Endothelial cell of umbilical vein (primary cell): ENCODE data around the gene TGFBR3. TPM values are rescaled to one million over a fixed set of nuclear protein-coding genes. Genes with fewer than 3 reads are reported as not detected.

Experiments
- BruUV-seq: library from RNA; stranded (reverse); fragments of 400-500 nt; replicated peaks from 2 replicates; lab custom pipeline; 2021; lab: Mats Ljungman, UMichigan
- CTCF ChIA-PET: fragments of 300-600, 350-600 bp; sonication (Branson Sonifier 250); formaldehyde crosslinking; loops from one replicate; lab custom pipeline; 2021; ENCODE audit warnings: antibody characterized with exemption, inconsistent platforms; lab: Charles Lee
- POLR2A ChIA-PET: fragments of 300-600, 350-600 bp; sonication (Branson Sonifier 250); formaldehyde crosslinking; loops from one replicate; lab custom pipeline; 2021; ENCODE audit warnings: antibody characterized with exemption, inconsistent platforms; lab: Charles Lee
- DNase-seq: peaks from one replicate; pipeline ENCODE4 v3.0.0-alpha.2; 2011; ENCODE audit warnings: low read depth, low spot score
- FAIRE-seq: peaks from 2 replicates; lab custom pipeline; 2011; peaks lifted over from hg19 to GRCh38; lab: Jason Lieb, UNC
- H2AFZ ChIP-seq: 2 replicates; pipeline ENCODE4 v1.6.0; 2012; ENCODE audit warnings: low read depth, low read length, control low read depth, inconsistent platforms
- H3K27ac ChIP-seq: 2 replicates; pipeline ENCODE4 v1.5.1; 2011; ENCODE audit warnings: low read depth, mild to moderate bottlenecking, control low read depth, low read length, moderate library complexity; ENCODE audit not compliant: insufficient read depth
- H3K27me3 ChIP-seq, 2 experiments: 2 replicates each; pipeline versions ENCODE4 v1.6.0 to v1.6.1; 2011; ENCODE audit warnings: low read length in 2 of 2, mixed read lengths in 1 of 2; ENCODE audit not compliant: control insufficient read depth in 2 of 2, insufficient read depth in 2 of 2
- H3K36me3 ChIP-seq, 2 experiments: 2 replicates in 1 of 2; 3 replicates in 1 of 2; pipeline ENCODE4 v1.5.1; 2011; ENCODE audit warnings: low read length in 2 of 2, mild to moderate bottlenecking in 1 of 2, moderate library complexity in 1 of 2; ENCODE audit not compliant: control insufficient read depth in 2 of 2, insufficient read depth in 2 of 2; ENCODE audit errors: extremely low read depth in 1 of 2
- H3K4me1 ChIP-seq: 3 replicates; pipeline ENCODE4 v1.5.1; 2011; ENCODE audit warnings: mild to moderate bottlenecking, low read length; ENCODE audit not compliant: control insufficient read depth, insufficient read depth; ENCODE audit errors: extremely low read depth
- H3K4me2 ChIP-seq: 2 replicates; pipeline ENCODE4 v1.6.1; 2011; ENCODE audit warnings: low read length, control low read depth, mixed read lengths; ENCODE audit not compliant: insufficient read depth
- H3K4me3 ChIP-seq, 3 experiments: fragments of 200-600 bp in 1 of 3; sonication (generic), shearing (Covaris generic) in 1 of 3; replicated peaks in 1 of 3; 2 replicates each; pipeline ENCODE4 v1.5.1; 2011 to 2016; ENCODE audit warnings: control low read depth in 3 of 3, low read length in 3 of 3, mild to moderate bottlenecking in 2 of 3, inconsistent platforms in 1 of 3, low read depth in 1 of 3, moderate library complexity in 1 of 3; ENCODE audit not compliant: insufficient read depth in 1 of 3
- H3K79me2 ChIP-seq: 2 replicates; pipeline ENCODE4 v1.6.0; 2012; ENCODE audit warnings: low read length, inconsistent platforms; ENCODE audit not compliant: control insufficient read depth, insufficient read depth
- H3K9ac ChIP-seq: replicated peaks from 2 replicates; pipeline ENCODE3; 2011; ENCODE audit warnings: low read length, control low read depth; ENCODE audit not compliant: insufficient read depth; ENCODE audit errors: extremely low read depth
- H3K9me1 ChIP-seq: replicated peaks from 3 replicates; pipeline ENCODE4 v1.6.0; 2011; ENCODE audit warnings: mild to moderate bottlenecking, low read length; ENCODE audit not compliant: control insufficient read depth, insufficient read depth; ENCODE audit errors: extremely low read depth
- H3K9me3 ChIP-seq: replicated peaks from 2 replicates; pipeline ENCODE4 v1.5.1; 2012; ENCODE audit warnings: low read length, inconsistent platforms; ENCODE audit not compliant: control insufficient read depth, insufficient read depth
- H4K20me1 ChIP-seq: replicated peaks from 2 replicates; pipeline ENCODE3; 2011; ENCODE audit warnings: mild to moderate bottlenecking, low read length; ENCODE audit not compliant: control insufficient read depth, insufficient read depth; ENCODE audit errors: extremely low read depth
- EZH2 ChIP-seq: IDR thresholded peaks from 2 replicates; pipeline ENCODE4 v1.6.1; 2012; ENCODE audit warnings: borderline replicate concordance, low read depth, mild to moderate bottlenecking, moderate library complexity, low read length, inconsistent platforms; ENCODE audit not compliant: severe bottlenecking
- FOS ChIP-seq: IDR thresholded peaks from 2 replicates; pipeline ENCODE4 v1.6.1; 2011; ENCODE audit warnings: mild to moderate bottlenecking, low read length, moderate library complexity, borderline replicate concordance; ENCODE audit not compliant: insufficient read depth
- GATA2 ChIP-seq: IDR thresholded peaks from 2 replicates; pipeline ENCODE4 v1.7.0; 2011; ENCODE audit warnings: low read depth, mild to moderate bottlenecking, moderate library complexity, mixed read lengths, low read length; ENCODE audit not compliant: insufficient read length, insufficient read depth
- JUN ChIP-seq: IDR thresholded peaks from 2 replicates; pipeline ENCODE4 v1.6.1; 2011; ENCODE audit warnings: borderline replicate concordance, low read depth; ENCODE audit not compliant: insufficient read length, insufficient read depth
- MYC ChIP-seq: IDR thresholded peaks from one replicate; pipeline ENCODE4 v1.6.1; 2011; ENCODE audit warnings: mild to moderate bottlenecking, low read depth, low read length
- POLR2A ChIP-seq: IDR thresholded peaks from 2 replicates; pipeline ENCODE4 v1.6.1; 2012; ENCODE audit warnings: low read depth, mild to moderate bottlenecking, control low read depth, low read length
- POLR2AphosphoS5 ChIP-seq: IDR thresholded peaks from 2 replicates; pipeline ENCODE4 v1.6.1; 2012; ENCODE audit warnings: low read depth, mild to moderate bottlenecking, control low read depth, low read length, moderate library complexity; ENCODE audit not compliant: insufficient read depth
- dilution Hi-C: fragments of 300-500 bp; cut with MboI; formaldehyde crosslinking; loops from one replicate; pipeline ENCODE4 v1.15.0; 2019; ENCODE audit warnings: low sequenced_read_pairs; ENCODE audit not compliant: extremely low pct_ligation_motif_present
- intact Hi-C: fragments of 100-400 bp; cut with micrococcal nuclease; formaldehyde crosslinking; loops from one replicate; pipeline ENCODE4 v1.10.0; 2022
- polyA plus RNA-seq, 4 experiments: library from polyadenylated mRNA; depleted of rRNA in 3 of 4; stranded (reverse) in 3 of 4; unstranded in 1 of 4; fragments of >200 nt; gene quantifications; 2 replicates each; pipeline versions ENCODE4 v1.2.1 to v1.2.3, GENCODE V29; 2011 to 2012; ENCODE audit warnings: missing spikeins in 1 of 4
- total RNA-seq: library from RNA; stranded (reverse); gene quantifications from 2 replicates; pipeline ENCODE4 v1.2.3, GENCODE V29; 2021
- TF ChIP-seq, protein P1 (sequence below): IDR thresholded peaks from 2 replicates; pipeline ENCODE4 v1.6.1; 2011; ENCODE audit not compliant: insufficient read depth, insufficient read length
- TF ChIP-seq, protein P2 (sequence below), 2 donors: IDR thresholded peaks; 1 replicate in 1 of 2; 2 replicates in 1 of 2; pipeline ENCODE4 v1.5.1; 2011; ENCODE audit warnings: low read length in 2 of 2, mild to moderate bottlenecking in 2 of 2, moderate library complexity in 2 of 2, control low read depth in 1 of 2, inconsistent platforms in 1 of 2, low read depth in 1 of 2; ENCODE audit not compliant: insufficient read depth in 1 of 2; ENCODE audit errors: extremely low read depth in 1 of 2

TGFBR3 gene
- total and polyA plus RNA-seq, 2 donors (not counting 3 experiments of a cell fraction or from before 2014, with no cell fraction given): 8.0 to 13.4 TPM

DNA sequence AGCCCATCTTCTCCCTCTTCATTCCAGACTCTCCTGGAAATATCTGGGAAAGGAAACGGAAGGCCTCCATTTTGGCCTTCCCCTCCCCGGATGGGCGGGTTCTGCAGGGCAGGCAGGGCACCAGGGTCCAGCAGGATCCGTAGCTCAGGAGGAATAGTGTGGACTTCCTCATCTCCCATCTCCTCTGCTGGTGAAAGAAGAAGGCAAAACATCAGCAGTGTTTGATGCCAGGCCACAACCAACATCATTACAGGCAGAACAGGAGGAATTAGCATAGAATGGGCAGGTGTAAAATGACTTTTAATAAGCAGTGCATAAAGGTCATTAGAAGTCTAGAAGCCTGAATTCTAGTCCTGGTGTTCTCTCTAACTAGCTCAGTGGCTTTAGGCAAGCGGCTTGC, 165.9 kb downstream of the TGFBR3 start:
- no peak for TF ChIP-seq POLR2A
- TF ChIP-seq, protein P1, sequence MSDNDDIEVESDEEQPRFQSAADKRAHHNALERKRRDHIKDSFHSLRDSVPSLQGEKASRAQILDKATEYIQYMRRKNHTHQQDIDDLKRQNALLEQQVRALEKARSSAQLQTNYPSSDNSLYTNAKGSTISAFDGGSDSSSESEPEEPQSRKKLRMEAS: no peak
- no peak for TF ChIP-seq FOS
- no peak for TF ChIP-seq JUN
- no peak for TF ChIP-seq EZH2
- no peak for TF ChIP-seq POLR2AphosphoS5
- no peak for TF ChIP-seq GATA2
- TF ChIP-seq, protein P2, sequence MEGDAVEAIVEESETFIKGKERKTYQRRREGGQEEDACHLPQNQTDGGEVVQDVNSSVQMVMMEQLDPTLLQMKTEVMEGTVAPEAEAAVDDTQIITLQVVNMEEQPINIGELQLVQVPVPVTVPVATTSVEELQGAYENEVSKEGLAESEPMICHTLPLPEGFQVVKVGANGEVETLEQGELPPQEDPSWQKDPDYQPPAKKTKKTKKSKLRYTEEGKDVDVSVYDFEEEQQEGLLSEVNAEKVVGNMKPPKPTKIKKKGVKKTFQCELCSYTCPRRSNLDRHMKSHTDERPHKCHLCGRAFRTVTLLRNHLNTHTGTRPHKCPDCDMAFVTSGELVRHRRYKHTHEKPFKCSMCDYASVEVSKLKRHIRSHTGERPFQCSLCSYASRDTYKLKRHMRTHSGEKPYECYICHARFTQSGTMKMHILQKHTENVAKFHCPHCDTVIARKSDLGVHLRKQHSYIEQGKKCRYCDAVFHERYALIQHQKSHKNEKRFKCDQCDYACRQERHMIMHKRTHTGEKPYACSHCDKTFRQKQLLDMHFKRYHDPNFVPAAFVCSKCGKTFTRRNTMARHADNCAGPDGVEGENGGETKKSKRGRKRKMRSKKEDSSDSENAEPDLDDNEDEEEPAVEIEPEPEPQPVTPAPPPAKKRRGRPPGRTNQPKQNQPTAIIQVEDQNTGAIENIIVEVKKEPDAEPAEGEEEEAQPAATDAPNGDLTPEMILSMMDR (IDR thresholded peaks at IDR 0.05; ENCODE audit: extremely low read depth in 1 of 2, insufficient read depth in 1 of 2, low read depth in 1 of 2, low read length in 2 of 2): no peak
- no peak for TF ChIP-seq MYC
- Histone ChIP-seq H3K9me3 (no peaks in the 10 kb centered on the region), H3K79me2 (no peaks in the 10 kb centered on the region), H2AFZ (no peak overlapping the region), H3K27ac (no peak overlapping the region), H3K36me3 (peaks cover 0 to 20% of the 10 kb centered on the region in 2 experiments), H3K9me1 (no peaks in the 10 kb centered on the region), H3K4me1 (no peaks in the 10 kb centered on the region), H4K20me1 (no peaks in the 10 kb centered on the region), H3K9ac (no peak overlapping the region), H3K27me3 (no peaks in the 10 kb centered on the region), H3K4me2 (no peak overlapping the region), H3K4me3 (no peak overlapping the region)
- BruUV-seq: no TSS peak
- intact Hi-C loops (no loop called here), dilution Hi-C loops (no loop called here)
- FAIRE-seq: no peak
- no peak for DNase-seq
- ChIA-PET CTCF (interaction anchor here (1.3 kb wide), 1 partner anchor 110 kb away, joined by 4 read pairs; no protein-coding TSS in a partner anchor), POLR2A (interaction anchor here (0.6 kb wide), 1 partner anchor 98 kb away, joined by 6 read pairs; no protein-coding TSS in a partner anchor)
